GM20000 (cell line): ENCODE results near the gene DLX1.

Experiments used
- DNase-seq: peaks from one replicate; pipeline ENCODE4 v3.0.0; 2012; ENCODE audit warnings: low spot score
- CTCF ChIP-seq: IDR thresholded peaks from 2 replicates; pipeline ENCODE4 v1.5.1; 2012; ENCODE audit warnings: mild to moderate bottlenecking, control low read depth; ENCODE audit errors: extremely low read depth, missing control alignments

DLX1 gene

GRCh38 chr2:172086241-172087206 lies 1.2 kb downstream of the DLX1 start:
- TF ChIP-seq CTCF, result peak; percentile 1

GRCh38 chr2:172087207-172087779 lies 2.0 kb downstream of the DLX1 start:
- TF ChIP-seq CTCF, result no peak
- no peak for DNase-seq

More at GRCh38 chr2:172086241-172087206, 1.2 kb downstream of the DLX1 start:
- DNase-seq, result peak; percentile 70

GRCh38 chr2:172087780-172088244 lies 2.5 kb downstream of the DLX1 start:
- no peak for TF ChIP-seq CTCF
- DNase-seq, result peak; percentile 28

- peak; percentile 26 for DNase-seq
- TF ChIP-seq CTCF, result no peak
Measured at GRCh38 chr2:172088245-172089004, 3.1 kb downstream of the DLX1 start.

- DNase-seq, result peak; percentile 5
- TF ChIP-seq CTCF, result no peak
Measured at GRCh38 chr2:172089005-172089504, 3.7 kb downstream of the DLX1 start.

- TF ChIP-seq CTCF, result no peak
- DNase-seq, result peak; percentile 14
Measured at GRCh38 chr2:172089633-172090032, 4.3 kb downstream of the DLX1 start.
